Liver (tissue), 3 donors: Measurements from ENCODE around the gene INSL4.

ENCODE experiments used
- HNF4G ChIP-seq: IDR thresholded peaks from 2 replicates; pipeline ENCODE4 v1.6.1; 2016; ENCODE audit warnings: antibody characterized with exemption
- JUND ChIP-seq, 2 donors: IDR thresholded peaks; 2 replicates each; pipeline ENCODE4 v1.6.1; 2016; ENCODE audit warnings: antibody characterized with exemption in 2 of 2
- SP1 ChIP-seq: IDR thresholded peaks from 2 replicates; pipeline ENCODE4 v1.6.1; 2018; ENCODE audit warnings: antibody characterized with exemption, mild to moderate bottlenecking
- TAF1 ChIP-seq: conservative IDR thresholded peaks from 2 replicates; pipeline ENCODE4 v1.6.1; 2016; ENCODE audit warnings: antibody characterized with exemption, mild to moderate bottlenecking
- YY1 ChIP-seq: IDR thresholded peaks from 2 replicates; pipeline ENCODE4 v1.6.1; 2016; ENCODE audit warnings: antibody characterized with exemption, mild to moderate bottlenecking
- TF ChIP-seq, protein P1 (sequence below): IDR thresholded peaks from 2 replicates; pipeline ENCODE4 v1.6.1; 2016; ENCODE audit warnings: antibody characterized with exemption
- TF ChIP-seq, protein P2 (sequence below): fragments of 150-350 bp; IDR thresholded peaks from 2 replicates; pipeline ENCODE4 v1.5.1; 2017; ENCODE audit warnings: improper control_type of control experiment, low read depth, low read length; ENCODE audit not compliant: missing input control
- TF ChIP-seq, protein P3 (sequence below): IDR thresholded peaks from 2 replicates; pipeline ENCODE4 v1.6.1; 2016; ENCODE audit warnings: antibody characterized with exemption, mild to moderate bottlenecking
- donor health status: healthy.
- donor health status: healthy.

DNA sequence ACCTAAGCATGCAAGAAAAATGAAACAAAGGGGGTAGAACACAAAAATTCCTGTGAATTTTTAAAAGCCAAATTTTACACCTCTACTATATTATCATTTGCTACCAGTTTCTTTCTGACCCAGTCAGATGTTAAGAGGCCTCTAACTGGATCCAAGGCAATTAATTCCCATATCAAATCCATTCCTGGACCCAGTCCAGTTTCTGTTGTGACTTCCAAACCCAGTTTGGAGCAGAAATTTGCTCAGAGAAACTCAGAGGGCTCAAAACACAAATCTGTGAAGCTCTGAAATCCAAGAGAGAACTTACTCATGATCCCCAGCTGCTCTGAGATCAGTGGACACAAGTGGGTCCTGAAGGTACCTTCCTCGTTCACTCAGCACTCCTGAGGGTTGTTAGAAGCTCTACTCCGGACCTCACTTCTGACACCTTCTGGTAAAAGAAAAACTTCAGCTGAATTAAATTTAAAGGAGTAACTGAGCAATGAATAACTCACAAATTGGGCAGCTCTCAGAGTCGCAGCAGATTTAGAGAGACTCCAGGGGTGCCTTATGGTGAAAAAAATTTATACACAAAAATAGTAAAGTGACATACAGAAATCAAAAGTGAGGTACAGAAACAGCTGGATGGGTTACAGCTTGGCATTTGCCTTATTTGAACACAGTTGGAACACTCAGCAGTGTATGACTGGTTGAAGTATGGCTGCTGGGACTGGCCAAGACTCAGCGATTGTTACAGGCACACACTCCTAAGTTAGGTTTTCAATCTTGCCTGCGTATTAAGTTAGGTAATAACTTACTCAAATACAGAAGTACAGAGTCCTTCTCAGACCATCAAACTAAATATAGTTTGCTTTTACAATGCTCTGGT, 32.4 kb downstream of the INSL4 start:
- TF ChIP-seq, protein P1, sequence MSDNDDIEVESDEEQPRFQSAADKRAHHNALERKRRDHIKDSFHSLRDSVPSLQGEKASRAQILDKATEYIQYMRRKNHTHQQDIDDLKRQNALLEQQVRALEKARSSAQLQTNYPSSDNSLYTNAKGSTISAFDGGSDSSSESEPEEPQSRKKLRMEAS, result no peak
- TF ChIP-seq, protein P2, sequence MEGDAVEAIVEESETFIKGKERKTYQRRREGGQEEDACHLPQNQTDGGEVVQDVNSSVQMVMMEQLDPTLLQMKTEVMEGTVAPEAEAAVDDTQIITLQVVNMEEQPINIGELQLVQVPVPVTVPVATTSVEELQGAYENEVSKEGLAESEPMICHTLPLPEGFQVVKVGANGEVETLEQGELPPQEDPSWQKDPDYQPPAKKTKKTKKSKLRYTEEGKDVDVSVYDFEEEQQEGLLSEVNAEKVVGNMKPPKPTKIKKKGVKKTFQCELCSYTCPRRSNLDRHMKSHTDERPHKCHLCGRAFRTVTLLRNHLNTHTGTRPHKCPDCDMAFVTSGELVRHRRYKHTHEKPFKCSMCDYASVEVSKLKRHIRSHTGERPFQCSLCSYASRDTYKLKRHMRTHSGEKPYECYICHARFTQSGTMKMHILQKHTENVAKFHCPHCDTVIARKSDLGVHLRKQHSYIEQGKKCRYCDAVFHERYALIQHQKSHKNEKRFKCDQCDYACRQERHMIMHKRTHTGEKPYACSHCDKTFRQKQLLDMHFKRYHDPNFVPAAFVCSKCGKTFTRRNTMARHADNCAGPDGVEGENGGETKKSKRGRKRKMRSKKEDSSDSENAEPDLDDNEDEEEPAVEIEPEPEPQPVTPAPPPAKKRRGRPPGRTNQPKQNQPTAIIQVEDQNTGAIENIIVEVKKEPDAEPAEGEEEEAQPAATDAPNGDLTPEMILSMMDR, result no peak
- TF ChIP-seq TAF1, result no peak
- no peak for TF ChIP-seq YY1
- no peak for TF ChIP-seq JUND (IDR thresholded peaks at IDR 0.05)
- TF ChIP-seq HNF4G, result no peak
- no peak for TF ChIP-seq SP1
- TF ChIP-seq, protein P3, sequence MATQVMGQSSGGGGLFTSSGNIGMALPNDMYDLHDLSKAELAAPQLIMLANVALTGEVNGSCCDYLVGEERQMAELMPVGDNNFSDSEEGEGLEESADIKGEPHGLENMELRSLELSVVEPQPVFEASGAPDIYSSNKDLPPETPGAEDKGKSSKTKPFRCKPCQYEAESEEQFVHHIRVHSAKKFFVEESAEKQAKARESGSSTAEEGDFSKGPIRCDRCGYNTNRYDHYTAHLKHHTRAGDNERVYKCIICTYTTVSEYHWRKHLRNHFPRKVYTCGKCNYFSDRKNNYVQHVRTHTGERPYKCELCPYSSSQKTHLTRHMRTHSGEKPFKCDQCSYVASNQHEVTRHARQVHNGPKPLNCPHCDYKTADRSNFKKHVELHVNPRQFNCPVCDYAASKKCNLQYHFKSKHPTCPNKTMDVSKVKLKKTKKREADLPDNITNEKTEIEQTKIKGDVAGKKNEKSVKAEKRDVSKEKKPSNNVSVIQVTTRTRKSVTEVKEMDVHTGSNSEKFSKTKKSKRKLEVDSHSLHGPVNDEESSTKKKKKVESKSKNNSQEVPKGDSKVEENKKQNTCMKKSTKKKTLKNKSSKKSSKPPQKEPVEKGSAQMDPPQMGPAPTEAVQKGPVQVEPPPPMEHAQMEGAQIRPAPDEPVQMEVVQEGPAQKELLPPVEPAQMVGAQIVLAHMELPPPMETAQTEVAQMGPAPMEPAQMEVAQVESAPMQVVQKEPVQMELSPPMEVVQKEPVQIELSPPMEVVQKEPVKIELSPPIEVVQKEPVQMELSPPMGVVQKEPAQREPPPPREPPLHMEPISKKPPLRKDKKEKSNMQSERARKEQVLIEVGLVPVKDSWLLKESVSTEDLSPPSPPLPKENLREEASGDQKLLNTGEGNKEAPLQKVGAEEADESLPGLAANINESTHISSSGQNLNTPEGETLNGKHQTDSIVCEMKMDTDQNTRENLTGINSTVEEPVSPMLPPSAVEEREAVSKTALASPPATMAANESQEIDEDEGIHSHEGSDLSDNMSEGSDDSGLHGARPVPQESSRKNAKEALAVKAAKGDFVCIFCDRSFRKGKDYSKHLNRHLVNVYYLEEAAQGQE, result no peak
